Measurements from ENCODE around the gene ANKIB1. TPM values are rescaled to one million over a fixed set of nuclear protein-coding genes. Genes with fewer than 3 reads are reported as not detected.

ANKIB1 gene
- total and polyA plus RNA-seq, 2 experiments from 2014 or later, result 12.6 to 43.1 TPM

GRCh38 chr7:92306153-92306552 is 60.4 kb downstream of the ANKIB1 start:
- peaks cover 10% of the 10 kb centered on the region for H3K79me2 ChIP-seq (ENCODE audit: insufficient read depth)
- H3F3A ChIP-seq (ENCODE audit: insufficient read depth), result no peaks in the 10 kb centered on the region
- peaks cover 2% of the 10 kb centered on the region; the same call in 1 of the 2 replicates for H3K36me3 ChIP-seq (ENCODE audit: low read depth)
- TF ChIP-seq EZH2phosphoT487 (IDR thresholded peaks at IDR 0.05; ENCODE audit: insufficient read depth, low read depth), result no peak
- no peak for TF ChIP-seq EZH2 (IDR thresholded peaks at IDR 0.05; ENCODE audit: insufficient read depth, poor library complexity, severe bottlenecking)
- H3K9ac ChIP-seq, result no peak overlapping the region
- in situ Hi-C loops (cut with MboI), result no loop called here
- no peak overlapping the region for H3K4me2 ChIP-seq (ENCODE audit: unreplicated experiment)
- no peak overlapping the region for H3K4me3 ChIP-seq
- no peaks in the 10 kb centered on the region for H4K20me1 ChIP-seq (ENCODE audit: insufficient read depth)
- H3K9me2 ChIP-seq (ENCODE audit: insufficient read depth), result no peaks in the 10 kb centered on the region
- 96 to 97% methylated on average over 2 of the region's 2 CpGs for WGBS, 2 experiments (ENCODE audit: low coverage in 1 of 2, low lambda C conversion rate in 2 of 2, missing lambda C conversion rate in 2 of 2)
- H3K27ac ChIP-seq, result no peak overlapping the region
- H2AFZ ChIP-seq, result no peak overlapping the region
- no peaks in the 10 kb centered on the region for H3K4me1 ChIP-seq (ENCODE audit: insufficient read depth)
- H3K9me3 ChIP-seq (ENCODE audit: low read depth), result no peaks in the 10 kb centered on the region
- DNase-seq, result peak; percentile 9
- H3K27me3 ChIP-seq (replicated peaks; ENCODE audit: insufficient read depth), result no peaks in the 10 kb centered on the region

GRCh38 chr7:92313055-92313454 is 67.3 kb downstream of the ANKIB1 start:
- Histone ChIP-seq H3K4me2 (ENCODE audit: unreplicated experiment) (no peak overlapping the region), H3K36me3 (ENCODE audit: low read depth) (no peaks in the 10 kb centered on the region; the same call in 1 of the 2 replicates), H2AFZ (no peak overlapping the region), H3K9ac (no peak overlapping the region), H3K27ac (no peak overlapping the region), H3K9me2 (ENCODE audit: insufficient read depth) (no peaks in the 10 kb centered on the region), H4K20me1 (ENCODE audit: insufficient read depth) (no peaks in the 10 kb centered on the region), H3K79me2 (ENCODE audit: insufficient read depth) (peaks cover 17% of the 10 kb centered on the region), H3F3A (ENCODE audit: insufficient read depth) (no peaks in the 10 kb centered on the region), H3K9me3 (ENCODE audit: low read depth) (no peaks in the 10 kb centered on the region), H3K27me3 (replicated peaks; ENCODE audit: insufficient read depth) (no peaks in the 10 kb centered on the region), H3K4me1 (ENCODE audit: insufficient read depth) (no peaks in the 10 kb centered on the region), H3K4me3 (no peak overlapping the region)
- WGBS, 2 experiments (ENCODE audit: low coverage in 1 of 2, low lambda C conversion rate in 2 of 2, missing lambda C conversion rate in 2 of 2), result 96 to 99% methylated on average over 3 of the region's 3 CpGs
- no peak for DNase-seq
- in situ Hi-C loops (cut with MboI), result no loop called here
- TF ChIP-seq EZH2phosphoT487 (IDR thresholded peaks at IDR 0.05; ENCODE audit: insufficient read depth, low read depth) (no peak), EZH2 (IDR thresholded peaks at IDR 0.05; ENCODE audit: insufficient read depth, poor library complexity, severe bottlenecking) (no peak)

- Histone ChIP-seq H3K9me3 (ENCODE audit: low read depth) (no peaks in the 10 kb centered on the region), H3K4me1 (ENCODE audit: insufficient read depth) (no peaks in the 10 kb centered on the region), H3F3A (ENCODE audit: insufficient read depth) (no peaks in the 10 kb centered on the region), H3K79me2 (ENCODE audit: insufficient read depth) (peaks cover 4% of the 10 kb centered on the region), H3K9ac (no peak overlapping the region), H3K4me3 (no peak overlapping the region), H4K20me1 (ENCODE audit: insufficient read depth) (no peaks in the 10 kb centered on the region), H3K9me2 (ENCODE audit: insufficient read depth) (no peaks in the 10 kb centered on the region), H3K36me3 (ENCODE audit: low read depth) (0 out of 2 replicates have a peak, but pooled peaks cover 10% of the 10 kb centered on the region), H3K27me3 (replicated peaks; ENCODE audit: insufficient read depth) (no peaks in the 10 kb centered on the region), H3K4me2 (ENCODE audit: unreplicated experiment) (no peak overlapping the region), H2AFZ (no peak overlapping the region), H3K27ac (no peak overlapping the region)
- WGBS, 2 experiments (ENCODE audit: low coverage in 1 of 2, low lambda C conversion rate in 2 of 2, missing lambda C conversion rate in 2 of 2), result 95 to 97% methylated on average over 3 of the region's 3 CpGs
- in situ Hi-C loops (cut with MboI), result no loop called here
- TF ChIP-seq EZH2 (IDR thresholded peaks at IDR 0.05; ENCODE audit: insufficient read depth, poor library complexity, severe bottlenecking) (no peak), EZH2phosphoT487 (IDR thresholded peaks at IDR 0.05; ENCODE audit: insufficient read depth, low read depth) (no peak)
- DNase-seq, result no peak
Measured at GRCh38 chr7:92319243-92319642, 73.5 kb downstream of the ANKIB1 start.

- WGBS, 2 experiments (ENCODE audit: low coverage in 1 of 2, low lambda C conversion rate in 2 of 2, missing lambda C conversion rate in 2 of 2), result 42 to 66% methylated on average over 1 of the region's 1 CpG
- TF ChIP-seq EZH2phosphoT487 (IDR thresholded peaks at IDR 0.05; ENCODE audit: insufficient read depth, low read depth), result no peak
- no peak for TF ChIP-seq EZH2 (IDR thresholded peaks at IDR 0.05; ENCODE audit: insufficient read depth, poor library complexity, severe bottlenecking)
- Histone ChIP-seq H3K4me2 (ENCODE audit: unreplicated experiment) (no peak overlapping the region), H3K27me3 (replicated peaks; ENCODE audit: insufficient read depth) (no peaks in the 10 kb centered on the region), H3K27ac (no peak overlapping the region), H3K9me3 (ENCODE audit: low read depth) (no peaks in the 10 kb centered on the region), H3K9ac (no peak overlapping the region), H3K4me3 (no peak overlapping the region), H3K79me2 (ENCODE audit: insufficient read depth) (no peaks in the 10 kb centered on the region), H2AFZ (no peak overlapping the region), H3K9me2 (ENCODE audit: insufficient read depth) (no peaks in the 10 kb centered on the region), H4K20me1 (ENCODE audit: insufficient read depth) (no peaks in the 10 kb centered on the region), H3K36me3 (ENCODE audit: low read depth) (peaks cover 11% of the 10 kb centered on the region), H3F3A (ENCODE audit: insufficient read depth) (no peaks in the 10 kb centered on the region), H3K4me1 (ENCODE audit: insufficient read depth) (no peaks in the 10 kb centered on the region)
- no peak for DNase-seq
- in situ Hi-C loops (cut with MboI), result no loop called here
Measured at GRCh38 chr7:92325173-92325572, 79.4 kb downstream of the ANKIB1 start.

- H4K20me1 ChIP-seq (ENCODE audit: insufficient read depth), result no peaks in the 10 kb centered on the region
- no peaks in the 10 kb centered on the region for H3K79me2 ChIP-seq (ENCODE audit: insufficient read depth)
- DNase-seq, result peak; percentile 4
- in situ Hi-C loops (cut with MboI), result no loop called here
- WGBS, 2 experiments (ENCODE audit: low coverage in 1 of 2, low lambda C conversion rate in 2 of 2, missing lambda C conversion rate in 2 of 2), result 70 to 72% methylated on average over 2 of the region's 2 CpGs
- no peak overlapping the region for H3K4me3 ChIP-seq
- no peak overlapping the region for H3K4me2 ChIP-seq (ENCODE audit: unreplicated experiment)
- H3K27ac ChIP-seq, result no peak overlapping the region
- no peaks in the 10 kb centered on the region for H3K9me3 ChIP-seq (ENCODE audit: low read depth)
- no peak overlapping the region for H3K9ac ChIP-seq
- TF ChIP-seq EZH2 (IDR thresholded peaks at IDR 0.05; ENCODE audit: insufficient read depth, poor library complexity, severe bottlenecking) (no peak), EZH2phosphoT487 (IDR thresholded peaks at IDR 0.05; ENCODE audit: insufficient read depth, low read depth) (no peak)
- H3K27me3 ChIP-seq (replicated peaks; ENCODE audit: insufficient read depth), result no peaks in the 10 kb centered on the region
- H3K36me3 ChIP-seq (ENCODE audit: low read depth), result peaks cover 7% of the 10 kb centered on the region
- no peaks in the 10 kb centered on the region for H3K4me1 ChIP-seq (ENCODE audit: insufficient read depth)
- no peaks in the 10 kb centered on the region for H3F3A ChIP-seq (ENCODE audit: insufficient read depth)
- no peaks in the 10 kb centered on the region for H3K9me2 ChIP-seq (ENCODE audit: insufficient read depth)
- no peak overlapping the region for H2AFZ ChIP-seq
Measured at GRCh38 chr7:92325858-92326257, 80.1 kb downstream of the ANKIB1 start.
